Measurements from ENCODE around the gene DDR2.

GRCh38 chr1:162619076-162619475, 13.2 kb upstream of the DDR2 start:
- TF ChIP-seq TCF7L2 (IDR thresholded peaks at IDR 0.05; ENCODE audit: low read depth, low read length) (no peak), CTCF (IDR thresholded peaks at IDR 0.05) (no peak), SIN3A (IDR thresholded peaks at IDR 0.05; ENCODE audit: borderline replicate concordance, insufficient read depth, low read depth, low read length) (no peak), REST (IDR thresholded peaks at IDR 0.05; ENCODE audit: insufficient read depth in 1 of 2, low read depth in 2 of 2, low read length in 1 of 2) (no peak)
